HG03575 (cell line): Measurements from ENCODE around the gene RNF157.
"Not testable (repeated sequence)": the region's sequence is repeated elsewhere in the genome, so short reads cannot be mapped to it uniquely, and the experiment has no call there.

ENCODE experiments used
- ATAC-seq: cut with Tn5 transposase; IDR thresholded peaks from one replicate; pipeline ENCODE4 v1.9.1; 2021; ENCODE audit not compliant: unreplicated experiment, insufficient number of reproducible peaks, low FRiP score; ENCODE audit errors: extremely low read depth

The RNF157 gene

GRCh38 chr17:76200354-76200753 is 39.9 kb downstream of the RNF157 start:
- ATAC-seq, result no peak

- ATAC-seq, result no peak
Measured at GRCh38 chr17:76199469-76199868, 40.8 kb downstream of the RNF157 start.

DNA sequence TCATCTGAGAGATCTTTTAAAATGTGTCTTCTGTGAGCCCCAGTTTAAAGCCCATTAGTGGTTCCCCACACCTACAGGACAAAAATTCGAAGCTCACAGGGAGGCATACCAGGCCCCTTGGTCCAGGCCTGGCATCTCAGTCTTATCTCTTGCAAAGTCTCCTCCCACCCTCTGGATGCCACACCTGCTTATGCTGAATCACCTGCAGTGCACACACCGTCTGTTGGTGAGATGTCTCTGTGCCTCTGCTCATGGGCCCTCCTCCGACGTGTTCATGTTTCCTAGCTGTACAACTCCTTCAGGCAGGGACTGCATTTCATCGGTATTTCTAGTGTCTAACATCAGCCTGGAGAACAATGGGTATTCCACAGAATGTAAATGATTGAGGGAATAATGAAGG is 41.6 kb downstream of the RNF157 start:
- no peak for ATAC-seq

DNA sequence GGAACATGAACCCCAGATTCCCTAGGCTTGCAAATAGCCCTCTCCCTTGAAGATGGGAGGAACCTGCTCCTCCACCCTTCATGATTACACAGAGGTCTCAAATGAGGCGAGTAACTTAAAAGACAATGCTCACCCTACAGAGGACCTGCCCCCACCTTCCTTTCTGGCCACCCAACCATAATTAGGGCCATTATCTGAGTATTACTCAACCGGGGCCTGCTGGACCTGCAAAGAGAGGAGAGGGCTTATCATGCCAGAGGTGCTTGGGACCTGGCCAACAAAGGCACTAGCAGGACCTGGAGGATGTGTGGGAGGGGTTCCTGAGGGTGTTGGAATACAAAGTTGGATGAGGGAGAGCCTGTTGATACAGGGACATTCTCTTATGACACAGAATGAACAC is 42.4 kb downstream of the RNF157 start:
- no peak for ATAC-seq

DNA sequence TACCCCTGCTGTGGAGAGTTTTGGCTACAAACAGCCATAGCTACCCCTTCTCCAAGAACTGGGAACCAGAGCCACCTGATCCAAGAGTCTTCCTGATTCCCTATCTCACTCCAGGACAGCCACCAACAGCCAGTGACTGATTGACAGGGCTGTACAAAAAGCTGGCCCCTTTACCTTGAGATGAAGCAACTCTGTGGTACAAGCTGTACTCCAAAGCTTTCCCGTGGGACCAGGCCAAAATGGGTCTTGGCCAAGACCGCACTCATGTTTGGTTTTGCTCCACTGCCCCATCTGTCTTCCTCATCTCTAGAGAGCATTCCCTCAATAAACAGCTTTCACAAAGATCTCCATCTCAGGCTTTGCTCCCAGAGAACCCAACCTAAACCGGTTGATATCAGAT is 43.6 kb downstream of the RNF157 start:
- ATAC-seq, result no peak

- ATAC-seq, result no peak
Measured at GRCh38 chr17:76195281-76196096, 44.8 kb downstream of the RNF157 start.

- ATAC-seq, result no peak
Measured at GRCh38 chr17:76193591-76193990, 46.7 kb downstream of the RNF157 start.

- peak; percentile 44 for ATAC-seq
Measured at GRCh38 chr17:76191896-76192295, 48.4 kb downstream of the RNF157 start.

DNA sequence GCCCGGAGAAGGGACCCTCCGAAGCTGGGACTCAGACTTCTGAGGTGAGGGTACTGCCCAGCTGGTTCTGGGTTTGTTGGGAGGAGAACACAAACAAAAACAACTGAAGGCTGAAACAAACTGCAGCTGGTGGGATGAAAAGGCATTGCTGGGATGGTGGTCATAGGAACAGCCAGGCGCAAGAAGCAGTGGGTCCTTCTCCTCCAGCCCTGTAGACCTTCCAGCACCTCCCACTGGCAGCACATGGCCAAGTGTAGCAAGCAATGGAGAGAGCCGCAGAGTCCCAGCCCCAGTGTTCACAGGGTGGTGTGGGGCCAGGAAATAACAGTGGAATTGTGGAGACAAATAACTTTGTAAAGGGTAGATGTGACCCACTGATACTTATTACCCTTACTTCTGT is 50.6 kb downstream of the RNF157 start:
- no peak for ATAC-seq

GRCh38 chr17:76189247-76189646 is 51.0 kb downstream of the RNF157 start:
- no peak for ATAC-seq

DNA sequence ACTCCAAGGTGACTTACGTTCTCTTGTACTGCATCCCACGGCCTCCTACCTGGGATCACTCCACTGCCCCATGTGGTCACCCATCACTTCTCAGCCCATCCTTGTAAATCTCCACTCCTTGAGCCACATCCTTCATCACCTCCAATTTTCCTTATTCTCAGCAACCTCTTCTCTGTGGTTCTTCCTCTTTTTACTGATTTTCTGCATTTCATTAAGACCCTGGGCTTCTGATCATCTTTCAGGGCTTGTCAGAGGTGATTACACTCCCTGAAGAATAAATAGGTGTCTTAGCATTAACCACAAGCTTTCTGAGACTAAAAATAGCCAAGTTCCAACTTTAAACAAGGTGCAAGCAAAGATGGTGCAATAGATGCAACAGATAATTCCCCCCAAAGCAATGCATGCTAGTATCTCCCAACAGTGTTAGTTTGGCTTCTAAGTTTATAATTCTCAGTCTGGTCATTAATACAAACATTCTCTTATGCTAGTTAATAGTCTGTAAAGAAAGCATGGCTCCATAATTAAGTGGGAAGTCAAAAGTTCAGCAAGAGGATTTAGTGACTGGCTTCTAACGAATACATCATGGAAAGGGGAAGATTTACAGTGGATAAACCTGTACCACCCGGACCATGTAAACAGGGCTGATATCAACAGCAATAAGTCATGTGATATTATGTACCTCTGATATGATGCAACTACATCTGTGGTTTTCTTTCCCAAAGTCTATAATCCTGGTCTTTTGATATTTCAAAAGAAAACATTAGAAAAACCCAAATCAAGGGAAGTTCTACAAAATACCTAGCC is 51.9 kb downstream of the RNF157 start:
- ATAC-seq, result no peak

DNA sequence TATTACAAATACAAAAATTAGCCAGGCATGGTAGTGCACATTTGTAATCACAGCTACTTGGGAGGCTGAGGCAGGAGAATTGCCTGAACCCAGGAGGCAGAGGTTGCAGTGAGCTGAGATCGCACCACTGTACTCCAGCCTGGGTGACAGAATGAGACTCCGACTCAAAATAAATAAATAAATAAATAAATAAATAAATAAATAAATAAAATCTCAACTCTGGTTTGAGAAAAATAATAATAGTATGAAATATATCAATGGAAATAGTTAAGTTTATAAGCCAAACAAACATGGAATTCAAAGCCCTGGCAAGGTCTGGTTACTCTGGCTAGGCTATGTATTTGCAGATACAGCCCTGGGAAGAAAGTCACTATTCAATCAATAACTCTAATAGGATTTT is 53.5 kb downstream of the RNF157 start:
- ATAC-seq, result not testable (repeated sequence)

- ATAC-seq, result no peak
Measured at GRCh38 chr17:76184290-76184689, 56.0 kb downstream of the RNF157 start.

GRCh38 chr17:76182016-76182764 is 58.1 kb downstream of the RNF157 start:
- no peak for ATAC-seq

DNA sequence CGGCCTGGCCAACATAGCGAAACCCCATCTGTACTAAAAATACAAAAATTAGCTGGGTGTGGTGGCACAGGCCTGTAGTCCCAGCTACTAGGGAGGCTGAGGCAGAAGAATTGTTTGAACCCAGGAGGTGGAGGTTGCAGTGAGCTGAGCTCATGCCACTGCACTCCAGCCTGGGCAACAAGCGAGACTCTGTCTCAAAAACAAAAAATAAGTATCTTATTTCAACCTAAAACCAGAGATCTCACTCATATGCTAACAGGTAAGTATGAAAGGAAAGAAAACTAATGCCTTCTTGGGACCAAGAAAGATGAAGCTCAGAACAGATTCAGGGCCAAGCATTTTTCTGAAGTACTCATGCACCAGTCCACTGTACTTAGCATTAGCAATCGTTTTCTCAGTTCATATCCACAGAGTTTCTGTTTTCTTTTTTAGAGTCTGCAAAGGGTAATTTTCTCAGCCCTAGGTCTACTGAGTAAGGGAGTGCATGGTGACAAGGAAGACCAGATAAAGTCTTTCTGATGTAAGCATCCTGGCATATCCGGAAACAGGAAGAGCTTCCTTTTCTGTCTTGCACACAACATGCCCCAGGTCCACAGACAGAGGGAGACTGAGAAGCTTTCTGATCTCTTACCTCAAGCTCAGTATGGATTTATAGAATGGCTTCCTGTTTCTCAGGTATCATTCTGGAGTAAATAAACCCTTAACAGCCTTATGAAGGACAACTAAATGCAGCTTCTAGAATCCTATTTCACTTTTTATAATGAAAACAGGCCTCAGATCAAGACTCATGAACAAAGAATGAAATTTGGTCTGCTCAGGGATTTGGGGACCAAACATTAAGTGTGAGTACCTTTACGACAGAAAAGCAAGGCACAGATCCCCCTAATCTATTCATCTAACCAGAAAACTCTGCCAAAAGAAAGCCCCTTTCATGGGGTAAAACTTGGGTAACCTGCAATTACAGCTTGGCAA is 60.5 kb downstream of the RNF157 start:
- ATAC-seq, result no peak

DNA sequence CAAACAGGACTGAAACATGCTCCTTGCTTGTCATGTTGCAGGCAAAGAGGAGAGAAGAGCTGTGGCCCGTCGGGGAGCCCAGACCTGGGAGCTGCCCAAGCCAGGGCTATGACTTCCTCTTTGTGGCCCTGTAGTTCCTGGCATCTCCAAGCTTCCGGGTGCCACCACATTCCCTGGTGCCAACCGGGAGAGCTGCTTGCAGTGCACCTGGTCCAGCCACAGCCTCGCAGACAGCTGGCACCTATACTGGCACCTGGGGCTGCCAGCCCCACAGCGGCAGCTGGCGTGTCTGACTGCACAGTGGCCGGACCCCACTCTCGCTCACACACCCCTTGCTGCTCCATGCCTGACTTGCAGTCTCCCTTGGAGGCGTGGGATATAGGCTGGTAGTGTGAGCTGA is 62.2 kb downstream of the RNF157 start:
- ATAC-seq, result no peak

- no peak for ATAC-seq
Measured at GRCh38 chr17:76176701-76177574, 63.4 kb downstream of the RNF157 start.

DNA sequence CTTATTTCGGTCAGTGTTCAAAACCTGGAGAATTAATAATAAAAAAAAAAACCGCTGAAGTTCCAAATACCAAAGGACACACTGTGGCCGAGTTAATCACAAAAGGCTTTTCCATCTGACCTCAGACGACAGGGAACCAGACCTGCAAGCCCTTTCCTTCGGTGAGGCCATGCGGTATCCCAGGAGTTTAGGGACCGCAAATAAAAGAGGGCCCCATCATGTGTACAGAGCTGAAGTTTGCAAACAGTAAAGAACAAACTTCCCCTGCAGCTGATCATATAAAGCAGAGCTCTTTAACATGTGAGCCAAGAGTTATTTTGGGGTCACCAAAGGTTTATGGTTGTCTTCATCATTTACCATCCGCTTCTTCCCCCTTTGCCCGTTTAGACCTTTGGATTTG is 66.3 kb downstream of the RNF157 start:
- ATAC-seq, result no peak
